Measurements from ENCODE around the gene EPB41L4A.

DNA sequence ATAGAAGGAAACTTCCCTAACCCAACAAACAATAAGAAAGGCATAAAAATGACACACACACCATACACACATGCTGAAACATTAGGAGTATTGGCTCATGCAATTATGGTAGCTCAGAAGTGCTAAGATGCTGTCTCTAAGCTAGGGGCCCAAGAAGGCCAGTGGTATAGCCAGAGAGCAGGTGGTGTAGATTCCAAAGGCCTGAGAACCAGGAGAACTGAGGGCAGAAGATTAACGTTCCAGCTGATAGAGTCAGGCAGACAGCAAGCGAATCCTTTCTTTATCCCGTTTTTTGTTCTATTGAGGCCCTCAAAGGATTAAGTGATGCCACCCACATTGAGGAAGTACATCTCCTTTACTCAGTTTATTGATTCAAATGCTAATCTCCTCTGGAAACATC, 262.9 kb downstream of the EPB41L4A start:
- no peak for TF ChIP-seq EZH2 (IDR thresholded peaks at IDR 0.05; ENCODE audit: insufficient read depth, low read length)
- TF ChIP-seq, protein P1, sequence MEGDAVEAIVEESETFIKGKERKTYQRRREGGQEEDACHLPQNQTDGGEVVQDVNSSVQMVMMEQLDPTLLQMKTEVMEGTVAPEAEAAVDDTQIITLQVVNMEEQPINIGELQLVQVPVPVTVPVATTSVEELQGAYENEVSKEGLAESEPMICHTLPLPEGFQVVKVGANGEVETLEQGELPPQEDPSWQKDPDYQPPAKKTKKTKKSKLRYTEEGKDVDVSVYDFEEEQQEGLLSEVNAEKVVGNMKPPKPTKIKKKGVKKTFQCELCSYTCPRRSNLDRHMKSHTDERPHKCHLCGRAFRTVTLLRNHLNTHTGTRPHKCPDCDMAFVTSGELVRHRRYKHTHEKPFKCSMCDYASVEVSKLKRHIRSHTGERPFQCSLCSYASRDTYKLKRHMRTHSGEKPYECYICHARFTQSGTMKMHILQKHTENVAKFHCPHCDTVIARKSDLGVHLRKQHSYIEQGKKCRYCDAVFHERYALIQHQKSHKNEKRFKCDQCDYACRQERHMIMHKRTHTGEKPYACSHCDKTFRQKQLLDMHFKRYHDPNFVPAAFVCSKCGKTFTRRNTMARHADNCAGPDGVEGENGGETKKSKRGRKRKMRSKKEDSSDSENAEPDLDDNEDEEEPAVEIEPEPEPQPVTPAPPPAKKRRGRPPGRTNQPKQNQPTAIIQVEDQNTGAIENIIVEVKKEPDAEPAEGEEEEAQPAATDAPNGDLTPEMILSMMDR (IDR thresholded peaks at IDR 0.05; ENCODE audit: insufficient read depth, low read depth, low read length), result no peak
